Measurements from ENCODE around the gene IFIT1. TPM values are rescaled to one million over a fixed set of nuclear protein-coding genes. Genes with fewer than 3 reads are reported as not detected.

IFIT1 gene
- polyA plus RNA-seq, 1 experiment, result 32.8 TPM

DNA sequence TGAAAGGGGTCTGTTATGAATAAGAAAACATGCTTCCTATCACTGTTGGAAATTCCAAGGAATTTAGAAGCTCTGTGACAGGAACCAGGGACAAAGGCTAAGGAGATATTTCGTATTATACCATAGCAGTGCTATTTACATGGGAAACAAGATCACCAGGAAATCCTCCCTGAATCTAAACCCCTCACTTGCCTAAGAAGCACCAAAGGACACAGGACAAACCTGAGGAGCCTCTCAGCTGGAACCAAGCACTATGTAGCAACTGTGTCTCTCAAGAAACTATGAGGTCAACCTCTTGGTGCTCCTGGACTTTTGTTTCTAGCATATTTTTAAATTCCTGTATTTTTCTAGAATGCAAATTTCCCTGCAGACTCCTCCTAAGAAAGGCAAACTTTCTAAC is 35.3 kb upstream of the IFIT1 start:
- DNase-seq (ENCODE audit: low read depth, low spot score), result no peak
- TF ChIP-seq, protein P1, sequence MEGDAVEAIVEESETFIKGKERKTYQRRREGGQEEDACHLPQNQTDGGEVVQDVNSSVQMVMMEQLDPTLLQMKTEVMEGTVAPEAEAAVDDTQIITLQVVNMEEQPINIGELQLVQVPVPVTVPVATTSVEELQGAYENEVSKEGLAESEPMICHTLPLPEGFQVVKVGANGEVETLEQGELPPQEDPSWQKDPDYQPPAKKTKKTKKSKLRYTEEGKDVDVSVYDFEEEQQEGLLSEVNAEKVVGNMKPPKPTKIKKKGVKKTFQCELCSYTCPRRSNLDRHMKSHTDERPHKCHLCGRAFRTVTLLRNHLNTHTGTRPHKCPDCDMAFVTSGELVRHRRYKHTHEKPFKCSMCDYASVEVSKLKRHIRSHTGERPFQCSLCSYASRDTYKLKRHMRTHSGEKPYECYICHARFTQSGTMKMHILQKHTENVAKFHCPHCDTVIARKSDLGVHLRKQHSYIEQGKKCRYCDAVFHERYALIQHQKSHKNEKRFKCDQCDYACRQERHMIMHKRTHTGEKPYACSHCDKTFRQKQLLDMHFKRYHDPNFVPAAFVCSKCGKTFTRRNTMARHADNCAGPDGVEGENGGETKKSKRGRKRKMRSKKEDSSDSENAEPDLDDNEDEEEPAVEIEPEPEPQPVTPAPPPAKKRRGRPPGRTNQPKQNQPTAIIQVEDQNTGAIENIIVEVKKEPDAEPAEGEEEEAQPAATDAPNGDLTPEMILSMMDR (IDR thresholded peaks at IDR 0.05; ENCODE audit: low read depth, low read length), result no peak
- ChIA-PET CTCF (interaction anchor here (2.0 kb wide), 1 partner anchor 12 kb away, joined by 8 read pairs; no protein-coding TSS in a partner anchor), POLR2A (no interaction called here)
- Histone ChIP-seq H3K9me3 (ENCODE audit: control insufficient read depth, insufficient read depth, low read length) (no peaks in the 10 kb centered on the region), H3K4me3 (ENCODE audit: low read depth, low read length) (no peak overlapping the region), H3K27me3 (ENCODE audit: control insufficient read depth, insufficient read depth, low read length) (no peaks in the 10 kb centered on the region), H3K27ac (ENCODE audit: low read depth, low read length) (no peak overlapping the region)

DNA sequence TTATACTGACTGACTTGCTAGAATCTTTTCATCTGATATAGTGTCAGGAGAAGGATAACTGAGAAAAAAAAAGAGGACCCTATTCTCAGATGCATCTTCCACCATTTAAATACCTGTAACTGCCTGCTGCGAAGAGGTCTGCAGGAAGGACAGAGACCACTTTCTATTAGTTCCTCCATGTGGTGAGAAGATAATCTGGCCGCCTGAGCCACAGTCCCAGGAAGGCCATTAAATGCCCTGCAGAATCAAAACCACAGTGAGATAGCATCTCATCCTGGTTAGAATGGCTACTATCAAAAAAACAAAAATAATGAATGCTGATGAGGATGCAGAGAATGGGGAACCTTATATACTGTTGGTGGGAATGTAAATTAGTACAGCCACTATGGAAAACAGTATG is 34.4 kb upstream of the IFIT1 start:
- CTCF ChIA-PET, result interaction anchor here (1.9 to 2.0 kb wide), 2 partner anchors 11 to 12 kb away, joined by 8 to 11 read pairs; no protein-coding TSS in a partner anchor
- Histone ChIP-seq H3K27ac (ENCODE audit: low read depth, low read length) (no peak overlapping the region), H3K27me3 (ENCODE audit: control insufficient read depth, insufficient read depth, low read length) (no peaks in the 10 kb centered on the region), H3K4me3 (ENCODE audit: low read depth, low read length) (no peak overlapping the region), H3K9me3 (ENCODE audit: control insufficient read depth, insufficient read depth, low read length) (no peaks in the 10 kb centered on the region)
- DNase-seq (ENCODE audit: low read depth, low spot score), result no peak
- POLR2A ChIA-PET, result no interaction called here
- TF ChIP-seq, protein P1 (IDR thresholded peaks at IDR 0.05; ENCODE audit: low read depth, low read length), result no peak

DNA sequence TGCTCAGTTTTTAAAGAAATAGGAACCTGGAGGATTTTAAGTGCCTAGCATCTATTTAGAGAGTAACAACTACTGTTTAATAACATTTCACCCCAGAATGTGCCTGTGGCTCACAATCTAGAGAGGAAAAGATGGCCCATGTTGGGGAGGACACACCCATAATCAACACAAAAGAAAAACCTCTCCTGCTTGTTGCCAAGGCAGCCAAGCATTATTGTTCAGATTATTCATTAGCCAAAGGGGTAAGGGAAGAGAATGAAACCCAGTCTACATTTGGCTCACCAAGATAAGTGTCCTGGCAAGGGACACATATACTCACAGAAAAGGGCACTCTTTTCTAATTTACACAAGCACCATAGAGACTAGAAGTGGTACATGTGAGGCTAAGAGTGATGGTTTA is 32.3 kb upstream of the IFIT1 start:
- POLR2A ChIA-PET, result no interaction called here
- DNase-seq (ENCODE audit: low read depth, low spot score), result no peak
- no peak overlapping the region for H3K4me3 ChIP-seq (ENCODE audit: low read depth, low read length)
- H3K27ac ChIP-seq (ENCODE audit: low read depth, low read length), result no peak overlapping the region
- CTCF ChIA-PET, result interaction anchor here (1.9 kb wide), 1 partner anchor 9 kb away, joined by 11 read pairs; no protein-coding TSS in a partner anchor
- H3K27me3 ChIP-seq (ENCODE audit: control insufficient read depth, insufficient read depth, low read length), result no peaks in the 10 kb centered on the region
- no peaks in the 10 kb centered on the region for H3K9me3 ChIP-seq (ENCODE audit: control insufficient read depth, insufficient read depth, low read length)
- TF ChIP-seq, protein P1 (IDR thresholded peaks at IDR 0.05; ENCODE audit: low read depth, low read length), result no peak

DNA sequence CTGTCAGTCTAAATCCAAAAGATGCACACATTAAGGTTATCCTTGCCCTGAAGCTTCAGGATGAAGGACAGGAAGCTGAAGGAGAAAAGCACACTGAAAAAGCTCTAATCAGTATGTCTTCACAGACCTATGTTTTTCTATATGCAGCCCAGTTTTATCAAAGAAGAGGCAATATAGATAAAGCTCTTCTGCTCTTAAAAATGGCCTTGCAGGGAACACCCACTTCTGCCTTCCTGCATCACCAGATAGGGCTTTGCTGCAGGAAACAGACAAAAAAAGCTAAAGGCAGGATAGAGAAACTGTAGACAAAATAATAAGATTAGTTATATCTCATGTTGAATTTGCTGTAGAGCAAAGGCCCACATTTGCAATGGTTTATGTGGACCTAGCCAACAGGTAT is 29.5 kb upstream of the IFIT1 start:
- ChIA-PET POLR2A (no interaction called here), CTCF (interaction anchor here (0.6 kb wide), 1 partner anchor 72 kb away, joined by 4 read pairs; no protein-coding TSS in a partner anchor)
- Histone ChIP-seq H3K27me3 (ENCODE audit: control insufficient read depth, insufficient read depth, low read length) (no peaks in the 10 kb centered on the region), H3K9me3 (ENCODE audit: control insufficient read depth, insufficient read depth, low read length) (no peaks in the 10 kb centered on the region), H3K27ac (ENCODE audit: low read depth, low read length) (no peak overlapping the region), H3K4me3 (ENCODE audit: low read depth, low read length) (no peak overlapping the region)
- no peak for DNase-seq (ENCODE audit: low read depth, low spot score)
- TF ChIP-seq, protein P1 (IDR thresholded peaks at IDR 0.05; ENCODE audit: low read depth, low read length), result no peak

DNA sequence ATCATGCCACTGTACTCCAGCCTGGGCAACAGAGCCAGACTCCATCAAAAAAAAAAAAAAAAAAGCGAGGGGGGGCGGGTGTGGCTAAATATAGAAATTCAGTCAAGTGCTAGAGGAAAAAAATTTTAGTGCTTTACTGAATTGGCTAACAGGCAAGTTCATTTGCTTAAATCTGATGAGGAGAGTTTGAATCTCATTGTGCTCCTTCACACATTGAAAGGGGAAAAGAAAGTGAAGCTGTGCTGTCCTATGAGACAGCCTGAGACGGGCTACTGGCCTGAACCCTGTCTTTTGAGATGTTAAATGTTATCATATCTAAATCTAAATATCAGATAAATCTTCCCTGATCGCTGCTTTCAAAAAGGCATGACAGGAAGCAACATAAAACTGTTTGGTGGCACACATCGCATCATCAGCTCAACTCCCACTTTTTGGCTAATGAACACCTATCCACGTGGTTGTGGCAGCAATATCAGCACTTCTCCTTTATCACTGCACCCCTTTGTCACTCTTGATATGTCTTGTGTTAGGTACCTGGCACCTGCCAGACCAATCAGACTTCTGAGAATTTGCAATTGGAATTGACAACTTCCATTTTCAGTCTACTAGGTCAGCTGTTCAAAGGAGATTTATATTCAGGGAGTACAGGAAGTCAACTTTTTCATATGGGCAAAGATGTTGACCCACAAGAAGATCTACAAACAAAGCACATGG is 28.5 kb upstream of the IFIT1 start:
- Histone ChIP-seq H3K27me3 (ENCODE audit: control insufficient read depth, insufficient read depth, low read length) (no peaks in the 10 kb centered on the region), H3K4me3 (ENCODE audit: low read depth, low read length) (no peak overlapping the region), H3K27ac (ENCODE audit: low read depth, low read length) (no peak overlapping the region), H3K9me3 (ENCODE audit: control insufficient read depth, insufficient read depth, low read length) (no peaks in the 10 kb centered on the region)
- TF ChIP-seq, protein P1 (IDR thresholded peaks at IDR 0.05; ENCODE audit: low read depth, low read length), result no peak
- ChIA-PET POLR2A (no interaction called here), CTCF (interaction anchor here (0.6 kb wide), 1 partner anchor 73 kb away, joined by 4 read pairs; no protein-coding TSS in a partner anchor)
- no peak for DNase-seq (ENCODE audit: low read depth, low spot score)
